Superior temporal gyrus (tissue), 1 donor: ENCODE results near the gene MAPK10.
A peak's percentile ranks its signal among the peaks of the same experiment; 100 is the strongest.
"Not testable (repeated sequence)": the region's sequence is repeated elsewhere in the genome, so short reads cannot be mapped to it uniquely, and the experiment has no call there.

ENCODE experiments used
- DNase-seq: peaks from one replicate; pipeline ENCODE4 v3.0.0-alpha.2; 2016; ENCODE audit errors: extremely low spot score

MAPK10 gene

GRCh38 chr4:86036736-86037135 is 323.1 kb downstream of the MAPK10 start:
- DNase-seq, result no peak

GRCh38 chr4:86035688-86036087 is 324.2 kb downstream of the MAPK10 start:
- DNase-seq, result no peak

GRCh38 chr4:86034616-86035015 is 325.2 kb downstream of the MAPK10 start:
- no peak for DNase-seq

GRCh38 chr4:86033171-86033570 is 326.7 kb downstream of the MAPK10 start:
- peak; percentile 69 for DNase-seq

GRCh38 chr4:86032476-86033022 is 327.3 kb downstream of the MAPK10 start:
- no peak for DNase-seq

- DNase-seq, result no peak
Observed at GRCh38 chr4:86031927-86032326, 327.9 kb downstream of the MAPK10 start.

GRCh38 chr4:86026720-86027119 is 333.1 kb downstream of the MAPK10 start:
- DNase-seq, result no peak

- not testable (repeated sequence) for DNase-seq
Observed at GRCh38 chr4:86021671-86022070, 338.2 kb downstream of the MAPK10 start.

- no peak for DNase-seq
Observed at GRCh38 chr4:86019906-86020305, 339.9 kb downstream of the MAPK10 start.

GRCh38 chr4:86019362-86019761 is 340.5 kb downstream of the MAPK10 start:
- DNase-seq, result no peak

GRCh38 chr4:86015412-86016350 is 344.2 kb downstream of the MAPK10 start:
- DNase-seq, result no peak

GRCh38 chr4:86014599-86014998 is 345.3 kb downstream of the MAPK10 start:
- DNase-seq, result no peak

GRCh38 chr4:86013621-86014020 is 346.2 kb downstream of the MAPK10 start:
- no peak for DNase-seq

GRCh38 chr4:86011117-86011516 is 348.7 kb downstream of the MAPK10 start:
- DNase-seq, result no peak

GRCh38 chr4:86007042-86007441 is 352.8 kb downstream of the MAPK10 start:
- DNase-seq, result peak; percentile 51

GRCh38 chr4:86006057-86006456 is 353.8 kb downstream of the MAPK10 start:
- no peak for DNase-seq

- DNase-seq, result no peak
Observed at GRCh38 chr4:86004030-86004429, 355.8 kb downstream of the MAPK10 start.

GRCh38 chr4:86001591-86001990 is 358.3 kb downstream of the MAPK10 start:
- DNase-seq, result no peak

- no peak for DNase-seq
Observed at GRCh38 chr4:85995361-85995760, 364.5 kb downstream of the MAPK10 start.

- DNase-seq, result no peak
Observed at GRCh38 chr4:85994576-85994975, 365.3 kb downstream of the MAPK10 start.

- DNase-seq, result no peak
Observed at GRCh38 chr4:85993641-85994040, 366.2 kb downstream of the MAPK10 start.

GRCh38 chr4:85986266-85986665 is 373.6 kb downstream of the MAPK10 start:
- no peak for DNase-seq

- no peak for DNase-seq
Observed at GRCh38 chr4:85979276-85979675, 380.6 kb downstream of the MAPK10 start.
